Measurements from ENCODE around the gene POLQ. TPM values are rescaled to one million over a fixed set of nuclear protein-coding genes. Genes with fewer than 3 reads are reported as not detected.

Gene POLQ
- total RNA-seq, 1 experiment from 2014 or later, result 15.4 TPM

- Mint-ChIP-seq H3K4me1 (ENCODE audit: low read depth, unreplicated experiment) (no peaks in the 10 kb centered on the region), H3K4me3 (ENCODE audit: unreplicated experiment) (no peak overlapping the region), H3K27ac (ENCODE audit: unreplicated experiment) (no peak overlapping the region), H3K36me3 (ENCODE audit: insufficient read depth, unreplicated experiment) (no peaks in the 10 kb centered on the region), H3K27me3 (ENCODE audit: insufficient read depth, unreplicated experiment) (no peaks in the 10 kb centered on the region), H3K9me3 (ENCODE audit: unreplicated experiment) (no peaks in the 10 kb centered on the region)
- Histone ChIP-seq H3K4me3 (ENCODE audit: low read depth, low read length) (no peak overlapping the region), H3K27me3 (replicated peaks; ENCODE audit: control insufficient read depth, insufficient read depth, low read length) (no peaks in the 10 kb centered on the region), H3K4me1 (no peaks in the 10 kb centered on the region), H3K9me3 (no peaks in the 10 kb centered on the region), H3K36me3 (ENCODE audit: control insufficient read depth, insufficient read depth, low read length) (no peaks in the 10 kb centered on the region)
- intact Hi-C loops (cut with micrococcal nuclease; ENCODE audit: unreplicated experiment), result no loop called here
- no TSS peak for BruUV-seq (replicated peaks)
- no peak for DNase-seq
- ChIA-PET CTCF (no interaction called here), POLR2A (no interaction called here)
- TF ChIP-seq, protein P1, sequence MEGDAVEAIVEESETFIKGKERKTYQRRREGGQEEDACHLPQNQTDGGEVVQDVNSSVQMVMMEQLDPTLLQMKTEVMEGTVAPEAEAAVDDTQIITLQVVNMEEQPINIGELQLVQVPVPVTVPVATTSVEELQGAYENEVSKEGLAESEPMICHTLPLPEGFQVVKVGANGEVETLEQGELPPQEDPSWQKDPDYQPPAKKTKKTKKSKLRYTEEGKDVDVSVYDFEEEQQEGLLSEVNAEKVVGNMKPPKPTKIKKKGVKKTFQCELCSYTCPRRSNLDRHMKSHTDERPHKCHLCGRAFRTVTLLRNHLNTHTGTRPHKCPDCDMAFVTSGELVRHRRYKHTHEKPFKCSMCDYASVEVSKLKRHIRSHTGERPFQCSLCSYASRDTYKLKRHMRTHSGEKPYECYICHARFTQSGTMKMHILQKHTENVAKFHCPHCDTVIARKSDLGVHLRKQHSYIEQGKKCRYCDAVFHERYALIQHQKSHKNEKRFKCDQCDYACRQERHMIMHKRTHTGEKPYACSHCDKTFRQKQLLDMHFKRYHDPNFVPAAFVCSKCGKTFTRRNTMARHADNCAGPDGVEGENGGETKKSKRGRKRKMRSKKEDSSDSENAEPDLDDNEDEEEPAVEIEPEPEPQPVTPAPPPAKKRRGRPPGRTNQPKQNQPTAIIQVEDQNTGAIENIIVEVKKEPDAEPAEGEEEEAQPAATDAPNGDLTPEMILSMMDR (IDR thresholded peaks at IDR 0.05; ENCODE audit: insufficient read depth in 1 of 2, low read depth in 1 of 2, low read length in 1 of 2, severe bottlenecking in 1 of 2, unreplicated experiment in 1 of 2), result no peak
These were observed 16.4 kb upstream of the POLQ start for GRCh38 chr3:121562148-121562547.

DNA sequence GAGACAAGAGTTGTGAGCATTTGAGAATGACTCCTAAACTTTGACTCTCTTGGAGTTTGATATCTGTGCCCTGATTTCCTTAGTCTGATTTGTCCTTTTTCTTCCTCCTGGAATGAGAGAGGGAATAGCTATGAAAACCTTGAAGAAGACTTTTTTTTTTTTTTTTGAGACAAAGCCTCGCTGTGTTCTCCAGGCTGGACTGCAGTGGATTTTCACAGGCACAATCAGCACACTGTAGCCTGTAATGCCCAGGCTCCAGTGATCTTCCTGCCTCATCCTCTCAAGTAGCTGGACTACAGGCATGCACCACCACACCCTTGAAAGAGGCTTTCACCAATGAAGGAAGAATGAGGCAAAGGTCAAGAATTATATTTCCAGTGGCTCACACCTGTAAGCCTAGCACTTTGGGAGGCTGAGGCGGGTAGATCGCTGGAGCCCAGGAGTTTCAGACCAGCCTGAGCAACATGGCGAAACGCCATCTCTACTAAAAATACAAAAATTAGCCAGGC lies 11.7 kb upstream of the POLQ start:
- H3K4me3 Mint-ChIP-seq (ENCODE audit: unreplicated experiment), result no peak overlapping the region
- no peak for DNase-seq
- Histone ChIP-seq H3K4me3 (ENCODE audit: low read depth, low read length) (no peak overlapping the region), H3K9me3 (no peaks in the 10 kb centered on the region), H3K4me1 (no peaks in the 10 kb centered on the region), H3K27me3 (replicated peaks; ENCODE audit: control insufficient read depth, insufficient read depth, low read length) (no peaks in the 10 kb centered on the region), H3K36me3 (ENCODE audit: control insufficient read depth, insufficient read depth, low read length) (no peaks in the 10 kb centered on the region)
- ChIA-PET POLR2A (no interaction called here), CTCF (no interaction called here)
- intact Hi-C loops (cut with micrococcal nuclease; ENCODE audit: unreplicated experiment), result no loop called here
- BruUV-seq (replicated peaks), result no TSS peak
- no peak overlapping the region for H3K27ac Mint-ChIP-seq (ENCODE audit: unreplicated experiment)
- no peaks in the 10 kb centered on the region for H3K4me1 Mint-ChIP-seq (ENCODE audit: low read depth, unreplicated experiment)
- peaks cover 2% of the 10 kb centered on the region for H3K27me3 Mint-ChIP-seq (ENCODE audit: insufficient read depth, unreplicated experiment)
- TF ChIP-seq, protein P1 (IDR thresholded peaks at IDR 0.05; ENCODE audit: insufficient read depth in 1 of 2, low read depth in 1 of 2, low read length in 1 of 2, severe bottlenecking in 1 of 2, unreplicated experiment in 1 of 2), result no peak
- H3K9me3 Mint-ChIP-seq (ENCODE audit: unreplicated experiment), result peaks cover 9% of the 10 kb centered on the region
- H3K36me3 Mint-ChIP-seq (ENCODE audit: insufficient read depth, unreplicated experiment), result no peaks in the 10 kb centered on the region

DNA sequence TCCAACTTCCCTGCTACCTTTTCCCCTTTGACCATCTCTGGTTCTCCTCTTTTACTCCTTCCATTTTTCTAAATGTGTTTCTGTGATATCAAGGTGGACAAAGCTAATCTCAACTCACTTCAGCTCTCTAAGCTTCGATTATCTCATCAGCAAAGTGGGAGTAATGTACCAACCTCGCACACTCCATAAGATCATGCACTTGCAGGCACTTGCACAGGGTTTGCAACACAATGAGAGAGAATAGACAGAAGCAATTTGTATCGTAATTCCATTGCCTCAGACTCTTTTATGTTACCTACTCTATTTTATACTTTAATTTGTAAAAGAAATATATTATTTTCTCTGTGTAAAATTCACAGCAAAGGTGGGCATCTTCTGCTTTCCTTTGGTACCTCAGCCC lies 7.0 kb upstream of the POLQ start:
- Histone ChIP-seq H3K27me3 (replicated peaks; ENCODE audit: control insufficient read depth, insufficient read depth, low read length) (no peaks in the 10 kb centered on the region), H3K9me3 (no peaks in the 10 kb centered on the region), H3K4me1 (no peaks in the 10 kb centered on the region), H3K36me3 (ENCODE audit: control insufficient read depth, insufficient read depth, low read length) (no peaks in the 10 kb centered on the region), H3K4me3 (ENCODE audit: low read depth, low read length) (no peak overlapping the region)
- TF ChIP-seq, protein P1 (IDR thresholded peaks at IDR 0.05; ENCODE audit: insufficient read depth in 1 of 2, low read depth in 1 of 2, low read length in 1 of 2, severe bottlenecking in 1 of 2, unreplicated experiment in 1 of 2), result no peak
- no TSS peak for BruUV-seq (replicated peaks)
- ChIA-PET CTCF (interaction anchor here (0.7 kb wide), 1 partner anchor 96 kb away, joined by 4 read pairs; no protein-coding TSS in a partner anchor), POLR2A (no interaction called here)
- Mint-ChIP-seq H3K4me3 (ENCODE audit: unreplicated experiment) (no peak overlapping the region), H3K27ac (ENCODE audit: unreplicated experiment) (no peak overlapping the region), H3K9me3 (ENCODE audit: unreplicated experiment) (peaks cover 9% of the 10 kb centered on the region), H3K36me3 (ENCODE audit: insufficient read depth, unreplicated experiment) (no peaks in the 10 kb centered on the region), H3K4me1 (ENCODE audit: low read depth, unreplicated experiment) (no peaks in the 10 kb centered on the region), H3K27me3 (ENCODE audit: insufficient read depth, unreplicated experiment) (peaks cover 2% of the 10 kb centered on the region)
- no peak for DNase-seq
- intact Hi-C loops (cut with micrococcal nuclease; ENCODE audit: unreplicated experiment), result no loop called here
